Keratinocyte (primary cell): Measurements from ENCODE around the gene PLEKHH1.

Experiments used
- EZH2 ChIP-seq: IDR thresholded peaks from one replicate; pipeline ENCODE4 v1.6.1; 2012; ENCODE audit warnings: inconsistent platforms, mild to moderate bottlenecking, low read length, moderate library complexity
- TF ChIP-seq, protein P1 (sequence below), 3 experiments: IDR thresholded peaks in 1 of 3; conservative IDR thresholded peaks in 1 of 3; optimal IDR thresholded peaks in 1 of 3; 2 replicates in 2 of 3; 3 replicates in 1 of 3; pipeline versions ENCODE3 to v1.5.1; 2011; ENCODE audit warnings: low read length in 3 of 3, mild to moderate bottlenecking in 3 of 3, moderate library complexity in 2 of 3, control low read depth in 1 of 3, inconsistent platforms in 1 of 3; ENCODE audit not compliant: insufficient read depth in 2 of 3; ENCODE audit errors: extremely low read depth in 1 of 3

GRCh38 chr14:67544590-67544989 is 11.5 kb downstream of the PLEKHH1 start:
- no peak for TF ChIP-seq EZH2
- TF ChIP-seq, protein P1, sequence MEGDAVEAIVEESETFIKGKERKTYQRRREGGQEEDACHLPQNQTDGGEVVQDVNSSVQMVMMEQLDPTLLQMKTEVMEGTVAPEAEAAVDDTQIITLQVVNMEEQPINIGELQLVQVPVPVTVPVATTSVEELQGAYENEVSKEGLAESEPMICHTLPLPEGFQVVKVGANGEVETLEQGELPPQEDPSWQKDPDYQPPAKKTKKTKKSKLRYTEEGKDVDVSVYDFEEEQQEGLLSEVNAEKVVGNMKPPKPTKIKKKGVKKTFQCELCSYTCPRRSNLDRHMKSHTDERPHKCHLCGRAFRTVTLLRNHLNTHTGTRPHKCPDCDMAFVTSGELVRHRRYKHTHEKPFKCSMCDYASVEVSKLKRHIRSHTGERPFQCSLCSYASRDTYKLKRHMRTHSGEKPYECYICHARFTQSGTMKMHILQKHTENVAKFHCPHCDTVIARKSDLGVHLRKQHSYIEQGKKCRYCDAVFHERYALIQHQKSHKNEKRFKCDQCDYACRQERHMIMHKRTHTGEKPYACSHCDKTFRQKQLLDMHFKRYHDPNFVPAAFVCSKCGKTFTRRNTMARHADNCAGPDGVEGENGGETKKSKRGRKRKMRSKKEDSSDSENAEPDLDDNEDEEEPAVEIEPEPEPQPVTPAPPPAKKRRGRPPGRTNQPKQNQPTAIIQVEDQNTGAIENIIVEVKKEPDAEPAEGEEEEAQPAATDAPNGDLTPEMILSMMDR (optimal IDR thresholded peaks at IDR 0.05 in 1 of 3, IDR thresholded peaks at IDR 0.05 in 1 of 3, conservative IDR thresholded peaks at IDR 0.05 in 1 of 3; ENCODE audit: extremely low read depth in 1 of 3, insufficient read depth in 2 of 3, low read length in 3 of 3), result no peak
